Mammary epithelial cell (primary cell): ENCODE results near the gene FASTK.

ENCODE experiments used
- CTCF ChIP-seq, 2 donors: IDR thresholded peaks in 1 of 2; conservative IDR thresholded peaks in 1 of 2; 2 replicates each; pipeline ENCODE4 v1.5.1; 2011 to 2012; ENCODE audit warnings: inconsistent platforms in 2 of 2, low read length in 2 of 2, mild to moderate bottlenecking in 2 of 2, control low read depth in 1 of 2, low read depth in 1 of 2; ENCODE audit not compliant: insufficient read depth in 1 of 2; ENCODE audit errors: extremely low read depth in 1 of 2
- EZH2 ChIP-seq: IDR thresholded peaks from 2 replicates; pipeline ENCODE4 v1.6.1; 2012; ENCODE audit warnings: low read length, inconsistent platforms, borderline replicate concordance

GRCh38 chr7:151095123-151095797 is 14.7 kb upstream of the FASTK start:
- TF ChIP-seq CTCF (conservative IDR thresholded peaks at IDR 0.05 in 1 of 2, IDR thresholded peaks at IDR 0.05 in 1 of 2; ENCODE audit: extremely low read depth in 1 of 2, insufficient read depth in 1 of 2, low read depth in 1 of 2, low read length in 2 of 2) (no peak), EZH2 (no peak)
